ENCODE data around the gene RAD54L.
"Not testable (repeated sequence)": the region's sequence is repeated elsewhere in the genome, so short reads cannot be mapped to it uniquely, and the experiment has no call there.

GRCh38 chr1:46322191-46322590 lies 74.6 kb downstream of the RAD54L start:
- TF ChIP-seq, protein P1, sequence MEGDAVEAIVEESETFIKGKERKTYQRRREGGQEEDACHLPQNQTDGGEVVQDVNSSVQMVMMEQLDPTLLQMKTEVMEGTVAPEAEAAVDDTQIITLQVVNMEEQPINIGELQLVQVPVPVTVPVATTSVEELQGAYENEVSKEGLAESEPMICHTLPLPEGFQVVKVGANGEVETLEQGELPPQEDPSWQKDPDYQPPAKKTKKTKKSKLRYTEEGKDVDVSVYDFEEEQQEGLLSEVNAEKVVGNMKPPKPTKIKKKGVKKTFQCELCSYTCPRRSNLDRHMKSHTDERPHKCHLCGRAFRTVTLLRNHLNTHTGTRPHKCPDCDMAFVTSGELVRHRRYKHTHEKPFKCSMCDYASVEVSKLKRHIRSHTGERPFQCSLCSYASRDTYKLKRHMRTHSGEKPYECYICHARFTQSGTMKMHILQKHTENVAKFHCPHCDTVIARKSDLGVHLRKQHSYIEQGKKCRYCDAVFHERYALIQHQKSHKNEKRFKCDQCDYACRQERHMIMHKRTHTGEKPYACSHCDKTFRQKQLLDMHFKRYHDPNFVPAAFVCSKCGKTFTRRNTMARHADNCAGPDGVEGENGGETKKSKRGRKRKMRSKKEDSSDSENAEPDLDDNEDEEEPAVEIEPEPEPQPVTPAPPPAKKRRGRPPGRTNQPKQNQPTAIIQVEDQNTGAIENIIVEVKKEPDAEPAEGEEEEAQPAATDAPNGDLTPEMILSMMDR (IDR thresholded peaks at IDR 0.05; ENCODE audit: low read depth, low read length) = not testable (repeated sequence)
- not testable (repeated sequence) for TF ChIP-seq MYC (IDR thresholded peaks at IDR 0.05; ENCODE audit: low read depth, low read length); POLR2A (IDR thresholded peaks at IDR 0.05; ENCODE audit: extremely low read depth, insufficient read length)

Data from NB4 (cell line).